B cell (primary cell): Measurements from ENCODE around the gene CAPN10. TPM values are rescaled to one million over a fixed set of nuclear protein-coding genes. Genes with fewer than 3 reads are reported as not detected.

Source experiments
- ATAC-seq: fragments of 200-7000 bp; cut with Tn5 transposase; one replicate; pipeline ENCODE4 v1.10.0; 2021; ENCODE audit warnings: low read depth, mild to moderate bottlenecking, moderate number of reproducible peaks, moderate library complexity
- CTCF ChIA-PET: fragments of 350-600 bp; sonication (Branson Sonifier 250); formaldehyde crosslinking; loops from one replicate; lab custom pipeline; 2021; ENCODE audit warnings: antibody characterized with exemption, inconsistent platforms; lab: Charles Lee
- POLR2A ChIA-PET: fragments of 350-600 bp; sonication (Branson Sonifier 250); formaldehyde crosslinking; loops from one replicate; lab custom pipeline; 2021; ENCODE audit warnings: antibody characterized with exemption; lab: Charles Lee
- DNase-seq: peaks from one replicate; pipeline ENCODE4 v3.0.0; 2013
- H2AFZ ChIP-seq: 2 replicates; pipeline ENCODE4 v1.6.1; 2012; ENCODE audit warnings: mild to moderate bottlenecking, low read depth, low read length; ENCODE audit not compliant: insufficient read depth, poor library complexity, severe bottlenecking
- H3K27ac ChIP-seq, 2 donors: 1 replicate in 1 of 2; 2 replicates in 1 of 2; pipeline ENCODE4 v1.5.1; 2012 to 2013; ENCODE audit warnings: low read length in 2 of 2, mild to moderate bottlenecking in 2 of 2, moderate library complexity in 1 of 2
- H3K27me3 ChIP-seq, 4 experiments: fragments of 200-600 bp in 1 of 4; sonication (generic) in 1 of 4; replicated peaks in 1 of 4; 1 replicate in 2 of 4; 2 replicates in 2 of 4; pipeline versions ENCODE4 v1.6.1 to v1.7.0; 2013 to 2016; ENCODE audit warnings: low read length in 3 of 4, mild to moderate bottlenecking in 2 of 4, mixed read lengths in 1 of 4, moderate library complexity in 1 of 4; ENCODE audit not compliant: insufficient read depth in 4 of 4, control insufficient read depth in 3 of 4; ENCODE audit errors: control extremely low read depth in 1 of 4
- H3K36me3 ChIP-seq, 2 experiments: replicated peaks in 1 of 2; 1 replicate in 1 of 2; 2 replicates in 1 of 2; pipeline versions ENCODE4 v1.6.1 to v1.7.1; 2013; ENCODE audit warnings: low read length in 1 of 2; ENCODE audit not compliant: insufficient read depth in 2 of 2, control insufficient read depth in 1 of 2; ENCODE audit errors: control extremely low read depth in 1 of 2, extremely low read depth in 1 of 2
- H3K4me1 ChIP-seq, 2 donors: fragments of 200-600 bp in 1 of 2; sonication (generic) in 1 of 2; 1 replicate in 1 of 2; 2 replicates in 1 of 2; pipeline versions ENCODE4 v1.5.1 to v1.6.1; 2013 to 2017; ENCODE audit warnings: low read length in 2 of 2; ENCODE audit not compliant: control insufficient read depth in 2 of 2, insufficient read depth in 2 of 2
- H3K4me2 ChIP-seq: replicated peaks from 2 replicates; pipeline ENCODE3; 2012; ENCODE audit warnings: mild to moderate bottlenecking, low read depth, low read length; ENCODE audit not compliant: poor library complexity, severe bottlenecking
- H3K4me3 ChIP-seq, 5 experiments: fragments of 200-600 bp in 1 of 5; sonication (generic) in 1 of 5; 1 replicate in 3 of 5; 2 replicates in 2 of 5; pipeline versions ENCODE4 v1.5.1 to v1.7.0; 2011 to 2016; ENCODE audit warnings: low read length in 4 of 5, mild to moderate bottlenecking in 4 of 5, low read depth in 2 of 5, control low read depth in 1 of 5, moderate library complexity in 1 of 5; ENCODE audit not compliant: insufficient read depth in 1 of 5; ENCODE audit errors: control extremely low read depth in 1 of 5, extremely low read depth in 1 of 5
- H3K79me2 ChIP-seq: fragments of 200-600 bp; sonication (generic); one replicate; pipeline ENCODE4 v1.6.0; 2016; ENCODE audit warnings: low read length; ENCODE audit not compliant: control insufficient read depth, insufficient read depth
- H3K9ac ChIP-seq: fragments of 200-600 bp; sonication (generic); 2 replicates; pipeline ENCODE4 v1.6.1; 2017; ENCODE audit warnings: mild to moderate bottlenecking, low read length, moderate library complexity
- H3K9me3 ChIP-seq, 3 donors: one replicate each; pipeline versions ENCODE4 v1.6.1 to v1.7.1; 2013; ENCODE audit warnings: low read length in 2 of 3; ENCODE audit not compliant: control insufficient read depth in 2 of 3, insufficient read depth in 1 of 3; ENCODE audit errors: control extremely low read depth in 1 of 3
- H4K20me1 ChIP-seq: 2 replicates; pipeline ENCODE4 v1.6.0; 2012; ENCODE audit warnings: mild to moderate bottlenecking, low read length; ENCODE audit not compliant: insufficient read depth, control insufficient read depth, poor library complexity, severe bottlenecking
- H3K27ac Mint-ChIP-seq: one replicate; pipeline ENCODE4 v1.8.0; 2021; ENCODE audit warnings: mixed read lengths
- H3K27me3 Mint-ChIP-seq: one replicate; pipeline ENCODE4 v1.8.0; 2021; ENCODE audit warnings: mixed read lengths
- H3K4me1 Mint-ChIP-seq: one replicate; pipeline ENCODE4 v1.8.0; 2021; ENCODE audit warnings: mixed read lengths
- H3K4me3 Mint-ChIP-seq: one replicate; pipeline ENCODE4 v1.8.0; 2021; ENCODE audit warnings: mixed read lengths
- H3K9me3 Mint-ChIP-seq: one replicate; pipeline ENCODE4 v1.8.0; 2022; ENCODE audit warnings: mixed read lengths; ENCODE audit not compliant: insufficient read depth
- EZH2 ChIP-seq: IDR thresholded peaks from 2 replicates; pipeline ENCODE4 v1.6.1; 2012; ENCODE audit warnings: borderline replicate concordance, low read depth, mild to moderate bottlenecking, moderate library complexity, low read length; ENCODE audit not compliant: insufficient read depth, poor library complexity, severe bottlenecking
- WGBS: methylation state at CpG from one replicate; pipeline ENCODE4 v1.1.5; 2013; ENCODE audit warnings: missing lambda C conversion rate; ENCODE audit not compliant: insufficient coverage; 5-methylcytosine and 5-hydroxymethylcytosine counted together
- intact Hi-C: fragments of 100-400 bp; cut with micrococcal nuclease; formaldehyde crosslinking; loops from one replicate; pipeline ENCODE4 v1.10.0; 2022
- polyA plus RNA-seq: library from polyadenylated mRNA; depleted of rRNA; stranded (reverse); fragments of >200 nt; gene quantifications from 2 replicates; pipeline ENCODE4 v1.2.3, GENCODE V29; 2012
- total RNA-seq, 2 donors: library from RNA; stranded (reverse); fragments of 120-200 nt in 1 of 2; gene quantifications; 1 replicate in 1 of 2; 2 replicates in 1 of 2; pipeline versions ENCODE4 v1.2.3 to v1.2.4, GENCODE V29; 2013 to 2022
- TF ChIP-seq, protein P1 (sequence below): fragments of 200-600 bp; IDR thresholded peaks from one replicate; pipeline ENCODE4 v1.8.0; 2022; ENCODE audit warnings: antibody characterized with exemption, mild to moderate bottlenecking

CAPN10 gene
- total and polyA plus RNA-seq, 2 donors (not counting 1 experiment from before 2014, with no cell fraction given): 73.4 to 92.1 TPM

DNA sequence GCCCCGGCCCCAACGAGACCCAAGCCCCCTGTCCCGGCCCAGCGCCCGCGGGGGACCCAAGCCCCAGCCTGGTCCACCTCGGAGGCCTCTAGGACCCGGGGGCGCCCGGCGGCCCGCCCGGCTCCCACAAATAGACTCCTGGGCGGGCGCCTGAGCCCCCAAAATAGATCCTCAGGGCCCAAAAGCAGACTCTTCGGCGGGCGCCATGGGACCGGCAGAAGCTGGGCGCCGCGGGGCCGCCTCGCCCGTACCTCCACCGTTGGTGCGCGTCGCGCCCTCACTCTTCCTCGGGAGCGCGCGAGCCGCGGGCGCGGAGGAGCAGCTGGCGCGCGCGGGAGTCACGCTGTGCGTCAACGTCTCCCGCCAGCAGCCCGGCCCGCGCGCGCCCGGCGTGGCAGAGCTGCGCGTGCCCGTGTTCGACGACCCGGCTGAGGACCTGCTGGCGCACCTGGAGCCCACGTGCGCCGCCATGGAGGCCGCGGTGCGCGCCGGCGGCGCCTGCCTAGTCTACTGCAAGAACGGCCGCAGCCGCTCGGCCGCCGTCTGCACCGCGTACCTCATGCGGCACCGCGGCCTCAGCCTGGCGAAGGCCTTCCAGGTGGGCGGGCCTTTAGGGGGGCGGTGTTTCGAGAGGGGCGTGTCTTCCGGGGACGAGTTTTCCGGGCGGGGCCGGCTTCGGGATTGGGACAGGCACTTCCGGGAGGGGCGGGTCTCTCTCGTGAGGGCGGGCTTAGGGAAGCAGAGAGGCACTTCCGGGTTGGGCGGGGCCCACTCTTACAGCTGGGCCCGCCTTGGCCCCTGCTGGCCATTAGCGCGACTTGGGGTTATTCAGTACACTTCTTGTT is 25.8 kb upstream of the CAPN10 start:
- Histone ChIP-seq H3K4me3 (peak overlapping the region; percentile 65 to 86 (median 74)), H2AFZ (peak overlapping the region; percentile 67), H3K9me3 (no peaks in the 10 kb centered on the region), H3K4me2 (peak overlapping the region; percentile 87), H3K27me3 (no peaks in the 10 kb centered on the region), H3K4me1 (peaks cover 52 to 66% of the 10 kb centered on the region in 2 donors), H3K36me3 (peaks cover 0 to 13% of the 10 kb centered on the region in 2 experiments), H3K27ac (peak overlapping the region; percentile 89 to 98), H3K9ac (peak overlapping the region; percentile 92), H3K79me2 (peaks cover 76% of the 10 kb centered on the region), H4K20me1 (peaks cover 44% of the 10 kb centered on the region)
- CTCF ChIA-PET: interaction anchor here (0.9 to 7.8 kb wide), 4 partner anchors 9 to 47 kb away, joined by 4 to 126 read pairs (median 7); partner anchors contain the start of gene CAPN10
- Mint-ChIP-seq H3K4me1 (peaks cover 71% of the 10 kb centered on the region), H3K4me3 (peak overlapping the region; percentile 81), H3K27me3 (no peaks in the 10 kb centered on the region), H3K27ac (peak overlapping the region; percentile 96), H3K9me3 (no peaks in the 10 kb centered on the region)
- ATAC-seq (peak; percentile 67), DNase-seq (peak; percentile 99)
- POLR2A ChIA-PET: interaction anchor here (0.6 to 2.7 kb wide), 6 partner anchors 8 to 1174 kb away, joined by 3 to 59 read pairs (median 4); partner anchors contain the start of genes CAPN10, D2HGDH and RNPEPL1
- intact Hi-C loops: loop anchor here (1.0 to 10.0 kb wide), 11 partner anchors 8 to 1322 kb away; partner anchors contain the start of genes ATG4B, CAPN10, FARP2 and GPC1
- under 1% methylated on average over 101 of the region's 101 CpGs for WGBS
- no peak for TF ChIP-seq EZH2
- TF ChIP-seq, protein P1, sequence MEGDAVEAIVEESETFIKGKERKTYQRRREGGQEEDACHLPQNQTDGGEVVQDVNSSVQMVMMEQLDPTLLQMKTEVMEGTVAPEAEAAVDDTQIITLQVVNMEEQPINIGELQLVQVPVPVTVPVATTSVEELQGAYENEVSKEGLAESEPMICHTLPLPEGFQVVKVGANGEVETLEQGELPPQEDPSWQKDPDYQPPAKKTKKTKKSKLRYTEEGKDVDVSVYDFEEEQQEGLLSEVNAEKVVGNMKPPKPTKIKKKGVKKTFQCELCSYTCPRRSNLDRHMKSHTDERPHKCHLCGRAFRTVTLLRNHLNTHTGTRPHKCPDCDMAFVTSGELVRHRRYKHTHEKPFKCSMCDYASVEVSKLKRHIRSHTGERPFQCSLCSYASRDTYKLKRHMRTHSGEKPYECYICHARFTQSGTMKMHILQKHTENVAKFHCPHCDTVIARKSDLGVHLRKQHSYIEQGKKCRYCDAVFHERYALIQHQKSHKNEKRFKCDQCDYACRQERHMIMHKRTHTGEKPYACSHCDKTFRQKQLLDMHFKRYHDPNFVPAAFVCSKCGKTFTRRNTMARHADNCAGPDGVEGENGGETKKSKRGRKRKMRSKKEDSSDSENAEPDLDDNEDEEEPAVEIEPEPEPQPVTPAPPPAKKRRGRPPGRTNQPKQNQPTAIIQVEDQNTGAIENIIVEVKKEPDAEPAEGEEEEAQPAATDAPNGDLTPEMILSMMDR: no peak
